Spinal cord (tissue), 10 donors: ENCODE data around the gene NAT14. TPM values are rescaled to one million over a fixed set of nuclear protein-coding genes. Genes with fewer than 3 reads are reported as not detected.

Experiments used
- DNase-seq, 6 donors: peaks; one replicate each; pipeline versions ENCODE4 v3.0.0 to v3.0.0-alpha.2; 2013 to 2015; ENCODE audit warnings: low spot score in 6 of 6, low read depth in 4 of 6
- H3K27ac ChIP-seq: one replicate; pipeline ENCODE4 v1.5.1; 2013; ENCODE audit warnings: low read depth, low read length, control low read depth
- H3K27me3 ChIP-seq: one replicate; pipeline ENCODE4 v1.6.1; 2013; ENCODE audit warnings: low read length; ENCODE audit not compliant: control insufficient read depth, insufficient read depth
- H3K36me3 ChIP-seq: one replicate; pipeline ENCODE4 v1.6.1; 2013; ENCODE audit warnings: low read length; ENCODE audit not compliant: control insufficient read depth, insufficient read depth
- H3K4me1 ChIP-seq: one replicate; pipeline ENCODE4 v1.6.1; 2013; ENCODE audit warnings: low read length; ENCODE audit not compliant: control insufficient read depth, insufficient read depth
- H3K4me3 ChIP-seq: one replicate; pipeline ENCODE4 v1.5.1; 2013; ENCODE audit warnings: low read depth, low read length, control low read depth
- H3K9me3 ChIP-seq: one replicate; pipeline ENCODE4 v1.6.1; 2013; ENCODE audit warnings: low read length; ENCODE audit not compliant: control insufficient read depth, insufficient read depth
- WGBS: methylation state at CpG from one replicate; pipeline ENCODE4 v1.1.5; 2013; ENCODE audit warnings: missing lambda C conversion rate; ENCODE audit not compliant: insufficient coverage; 5-methylcytosine and 5-hydroxymethylcytosine counted together
- polyA plus RNA-seq, 2 donors: library from polyadenylated mRNA; unstranded; fragments of 120-200 nt; gene quantifications; one replicate each; pipeline ENCODE4 v1.2.1, GENCODE V29; 2013; ENCODE audit not compliant: insufficient read length in 2 of 2
- total RNA-seq, 2 donors: library from RNA; depleted of rRNA in 1 of 2; stranded (reverse); fragments of 120-200 nt in 1 of 2; fragments of >200 nt in 1 of 2; gene quantifications; one replicate each; pipeline versions ENCODE4 v1.2.3 to v1.2.4, GENCODE V29; 2013 to 2014
- donor health status: healthy.

Gene NAT14
- total and polyA plus RNA-seq, 4 donors: 16.2 to 94.0 (median 69.4) TPM

GRCh38 chr19:55459950-55460657 is 24.9 kb upstream of the NAT14 start:
- H3K4me1 ChIP-seq: peaks cover 30% of the 10 kb centered on the region
- peak overlapping the region; percentile 92 for H3K4me3 ChIP-seq
- DNase-seq: peak in 1 of 6 donors; percentile 47
- peaks cover 21% of the 10 kb centered on the region for H3K36me3 ChIP-seq
- no peaks in the 10 kb centered on the region for H3K27me3 ChIP-seq
- H3K27ac ChIP-seq: peak overlapping the region; percentile 90
- 36% methylated on average over 8 of the region's 16 CpGs for WGBS
- H3K9me3 ChIP-seq: no peaks in the 10 kb centered on the region

- Histone ChIP-seq H3K36me3 (peaks cover 14% of the 10 kb centered on the region), H3K4me1 (peaks cover 30% of the 10 kb centered on the region), H3K27me3 (no peaks in the 10 kb centered on the region), H3K9me3 (no peaks in the 10 kb centered on the region), H3K27ac (peak overlapping the region; percentile 90), H3K4me3 (peak overlapping the region; percentile 92)
- 2% methylated on average over 24 of the region's 24 CpGs for WGBS
- DNase-seq: peak in 2 of 6 donors; percentile 42 to 78
Observed at GRCh38 chr19:55460670-55461258, 24.2 kb upstream of the NAT14 start.

- Histone ChIP-seq H3K9me3 (no peaks in the 10 kb centered on the region), H3K27me3 (no peaks in the 10 kb centered on the region), H3K36me3 (peaks cover 8% of the 10 kb centered on the region), H3K27ac (peak within 1 kb of the TSS; percentile 90), H3K4me1 (peaks cover 30% of the 10 kb centered on the region), H3K4me3 (peak within 1 kb of the TSS; percentile 92)
- under 1% methylated on average over 54 of the region's 54 CpGs for WGBS
- DNase-seq: peak; percentile 95 to 100 (median 100)
Observed at GRCh38 chr19:55461259-55461973, 23.6 kb upstream of the NAT14 start, which contains the start of gene ISOC2. ISOC2 (minus strand) TSS chr19:55461642; CDS start chr19:55456486, 5,156 bp downstream.

GRCh38 chr19:55461974-55462626 is 22.9 kb upstream of the NAT14 start:
- Histone ChIP-seq H3K9me3 (no peaks in the 10 kb centered on the region), H3K27me3 (no peaks in the 10 kb centered on the region), H3K36me3 (peaks cover 3% of the 10 kb centered on the region), H3K27ac (peak overlapping the region; percentile 71), H3K4me1 (peaks cover 30% of the 10 kb centered on the region), H3K4me3 (peak overlapping the region; percentile 58)
- no peak for DNase-seq
- 20% methylated on average over 23 of the region's 27 CpGs for WGBS

GRCh38 chr19:55462722-55463121 is 22.3 kb upstream of the NAT14 start:
- Histone ChIP-seq H3K27me3 (no peaks in the 10 kb centered on the region), H3K4me1 (peaks cover 33% of the 10 kb centered on the region), H3K36me3 (peaks cover 3% of the 10 kb centered on the region), H3K4me3 (no peak overlapping the region), H3K9me3 (no peaks in the 10 kb centered on the region), H3K27ac (no peak overlapping the region)
- WGBS: 85% methylated on average over 3 of the region's 11 CpGs
- DNase-seq: no peak

- no peak for DNase-seq
- H3K27me3 ChIP-seq: no peaks in the 10 kb centered on the region
- WGBS: 71% methylated on average over 15 of the region's 15 CpGs
Observed at GRCh38 chr19:55463583-55464031, 21.4 kb upstream of the NAT14 start.

GRCh38 chr19:55464039-55464661 is 20.8 kb upstream of the NAT14 start:
- no peak for DNase-seq
- Histone ChIP-seq H3K27me3 (no peaks in the 10 kb centered on the region), H3K4me3 (no peak overlapping the region), H3K36me3 (peaks cover 3% of the 10 kb centered on the region), H3K9me3 (no peaks in the 10 kb centered on the region), H3K4me1 (peaks cover 30% of the 10 kb centered on the region), H3K27ac (no peak overlapping the region)
- 73% methylated on average over 19 of the region's 23 CpGs for WGBS

More at GRCh38 chr19:55463583-55464031, 21.4 kb upstream of the NAT14 start:
- Histone ChIP-seq H3K4me3 (no peak overlapping the region), H3K27ac (no peak overlapping the region), H3K4me1 (peaks cover 30% of the 10 kb centered on the region), H3K9me3 (no peaks in the 10 kb centered on the region), H3K36me3 (peaks cover 3% of the 10 kb centered on the region)

GRCh38 chr19:55464662-55465054 is 20.3 kb upstream of the NAT14 start, which contains the start of gene C19orf85:
C19orf85 (minus strand) TSS chr19:55464751; CDS start chr19:55464554, 197 bp downstream.
- Histone ChIP-seq H3K27ac (no peak within 1 kb of the TSS), H3K27me3 (no peaks in the 10 kb centered on the region), H3K4me3 (no peak within 1 kb of the TSS), H3K9me3 (no peaks in the 10 kb centered on the region), H3K36me3 (peaks cover under 1% of the 10 kb centered on the region), H3K4me1 (peaks cover 25% of the 10 kb centered on the region)
- no peak for DNase-seq
- whole genome bisulfite sequencing: 15% methylated on average over 7 of the region's 14 CpGs
